PFSK-1 (cell line): ENCODE results near the gene SPTLC2.

Experiments
- POLR2AphosphoS5 ChIP-seq: IDR thresholded peaks from 2 replicates; pipeline ENCODE4 v1.6.1; 2012; ENCODE audit warnings: low read depth, mild to moderate bottlenecking, control low read depth, low read length, moderate library complexity
- REST ChIP-seq, 2 experiments: IDR thresholded peaks; 2 replicates each; pipeline versions ENCODE4 v1.6.1 to v1.8.0; 2011 to 2012; ENCODE audit warnings: low read depth in 2 of 2, low read length in 2 of 2, control low read depth in 1 of 2, inconsistent platforms in 1 of 2, mild to moderate bottlenecking in 1 of 2, moderate library complexity in 1 of 2; ENCODE audit not compliant: insufficient read depth in 1 of 2
- SIN3A ChIP-seq: IDR thresholded peaks from 2 replicates; pipeline ENCODE4 v1.6.1; 2012; ENCODE audit warnings: mild to moderate bottlenecking, low read length, moderate library complexity, borderline replicate concordance; ENCODE audit not compliant: insufficient read depth
- TAF1 ChIP-seq: IDR thresholded peaks from 2 replicates; pipeline ENCODE4 v1.6.1; 2012; ENCODE audit warnings: low read length, control low read depth, borderline replicate concordance; ENCODE audit not compliant: insufficient read depth

DNA sequence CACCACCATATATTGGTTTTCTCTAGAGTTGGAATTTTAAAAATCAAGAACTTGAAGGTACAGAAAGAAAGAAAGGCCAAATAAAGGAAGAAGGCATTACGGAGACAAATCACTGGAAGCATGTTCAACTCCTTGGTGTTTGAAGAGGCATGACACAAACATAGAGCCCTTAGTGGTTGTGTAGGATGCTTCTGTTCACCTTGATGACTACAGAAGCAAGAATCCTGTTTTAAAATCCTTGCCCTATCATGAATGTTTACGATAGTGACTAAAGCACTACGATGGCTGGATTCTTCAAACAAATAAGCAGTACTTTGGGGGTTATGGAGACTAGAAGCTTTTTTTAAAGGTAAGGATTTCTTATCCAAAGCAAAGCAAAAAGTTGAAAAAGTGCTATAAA, 107.6 kb downstream of the SPTLC2 start:
- TF ChIP-seq REST (IDR thresholded peaks at IDR 0.05; ENCODE audit: insufficient read depth in 1 of 2, low read depth in 2 of 2, low read length in 2 of 2) (no peak), POLR2AphosphoS5 (no peak), TAF1 (no peak), SIN3A (no peak)
